Endodermal cell (in vitro differentiated cells): ENCODE measurements around the gene LYZL1. TPM values are rescaled to one million over a fixed set of nuclear protein-coding genes. Genes with fewer than 3 reads are reported as not detected.

Experiments
- DNase-seq: peaks from one replicate; pipeline ENCODE4 v3.0.0-alpha.2; 2017
- H3K27ac ChIP-seq: 2 replicates; pipeline ENCODE4 v1.5.1; 2013; ENCODE audit warnings: mild to moderate bottlenecking, low read depth, low read length, moderate library complexity
- H3K27me3 ChIP-seq: 2 replicates; pipeline ENCODE4 v1.6.1; 2013; ENCODE audit warnings: mild to moderate bottlenecking, low read length, moderate library complexity; ENCODE audit not compliant: insufficient read depth, control insufficient read depth, poor library complexity, severe bottlenecking
- H3K36me3 ChIP-seq: 2 replicates; pipeline ENCODE4 v1.7.0; 2013; ENCODE audit warnings: mild to moderate bottlenecking, low read length, moderate library complexity; ENCODE audit not compliant: control insufficient read depth, insufficient read depth
- H3K4me1 ChIP-seq: one replicate; pipeline ENCODE4 v1.7.0; 2013; ENCODE audit warnings: low read length; ENCODE audit not compliant: control insufficient read depth, insufficient read depth
- H3K4me3 ChIP-seq: 2 replicates; pipeline ENCODE4 v1.5.1; 2013; ENCODE audit warnings: mild to moderate bottlenecking, low read length, moderate library complexity
- H3K9ac ChIP-seq: 2 replicates; pipeline ENCODE4 v1.6.1; 2013; ENCODE audit warnings: mild to moderate bottlenecking, low read length, moderate library complexity; ENCODE audit not compliant: poor library complexity, severe bottlenecking; ENCODE audit errors: extremely low read depth
- H3K9me3 ChIP-seq: 2 replicates; pipeline ENCODE4 v1.6.1; 2013; ENCODE audit warnings: mild to moderate bottlenecking, low read length, moderate library complexity; ENCODE audit not compliant: control insufficient read depth
- H3K27ac Mint-ChIP-seq: 2 replicates; pipeline ENCODE4 v1.8.0; 2020; ENCODE audit warnings: mixed read lengths
- H3K27me3 Mint-ChIP-seq: 2 replicates; pipeline ENCODE4 v1.8.0; 2021; ENCODE audit warnings: mild to moderate bottlenecking, mixed read lengths; ENCODE audit not compliant: insufficient read depth
- H3K36me3 Mint-ChIP-seq: 2 replicates; pipeline ENCODE4 v1.8.0; 2020; ENCODE audit warnings: low read depth, mixed read lengths
- H3K4me1 Mint-ChIP-seq: 2 replicates; pipeline ENCODE4 v1.8.0; 2020; ENCODE audit warnings: mixed read lengths
- H3K4me3 Mint-ChIP-seq: 2 replicates; pipeline ENCODE4 v1.8.0; 2020; ENCODE audit warnings: mild to moderate bottlenecking, moderate library complexity, mixed read lengths
- H3K9me3 Mint-ChIP-seq: 2 replicates; pipeline ENCODE4 v1.8.0; 2020; ENCODE audit warnings: mild to moderate bottlenecking, mixed read lengths
- WGBS, 2 experiments: methylation state at CpG; one replicate each; pipeline versions ENCODE4 v1.1.5 to v1.1.7; 2013; ENCODE audit warnings: missing lambda C conversion rate in 2 of 2, mixed read lengths in 1 of 2; ENCODE audit not compliant: insufficient coverage in 1 of 2, insufficient read length in 1 of 2; 5-methylcytosine and 5-hydroxymethylcytosine counted together
- total RNA-seq, 2 donors: library from RNA; stranded (reverse); fragmentation: NEBNext Ultra II Directional in 1 of 2; extraction: Animal tissue kit (Norgen Biotek cat#: 25700) in 1 of 2; gene quantifications; 2 replicates in 1 of 2; 3 replicates in 1 of 2; pipeline ENCODE4 v1.2.1, GENCODE V29; 2021
- TF ChIP-seq, protein P1 (sequence below): fragments of 200-600 bp; sonication (generic); conservative IDR thresholded peaks from 2 replicates; pipeline ENCODE4 v1.5.0; 2021; ENCODE audit warnings: antibody characterized with exemption, mild to moderate bottlenecking

The LYZL1 gene
- total RNA-seq, 2 donors from 2014 or later, result not detected

DNA sequence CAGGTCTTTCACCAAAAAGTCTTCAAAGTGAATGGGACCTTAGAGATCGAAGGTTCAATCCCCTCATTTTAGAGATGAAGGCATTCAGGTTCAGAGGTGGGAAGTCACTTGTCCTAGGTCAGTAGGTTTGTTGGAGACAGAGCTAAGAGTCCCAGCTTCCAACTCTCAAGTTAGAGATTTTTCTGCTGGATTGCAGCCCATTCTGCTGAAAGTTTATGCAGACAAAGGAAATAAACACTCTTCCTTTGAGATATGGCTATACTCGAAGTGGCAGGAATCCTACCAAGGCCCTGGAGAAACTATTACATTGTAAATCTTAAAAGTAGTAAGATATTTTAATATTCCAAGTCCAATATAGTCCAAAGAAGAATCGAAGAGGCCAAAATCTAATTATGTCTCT, 64.4 kb downstream of the LYZL1 start:
- Mint-ChIP-seq H3K4me1 (no peaks in the 10 kb centered on the region), H3K27me3 (peaks cover 4% of the 10 kb centered on the region), H3K27ac (no peak overlapping the region), H3K36me3 (no peaks in the 10 kb centered on the region), H3K9me3 (no peaks in the 10 kb centered on the region), H3K4me3 (no peak overlapping the region)
- Histone ChIP-seq H3K4me1 (no peaks in the 10 kb centered on the region), H3K4me3 (no peak overlapping the region), H3K36me3 (no peaks in the 10 kb centered on the region), H3K27ac (no peak overlapping the region), H3K27me3 (no peaks in the 10 kb centered on the region), H3K9ac (no peak overlapping the region), H3K9me3 (no peaks in the 10 kb centered on the region)
- no peak for DNase-seq
- TF ChIP-seq, protein P1, sequence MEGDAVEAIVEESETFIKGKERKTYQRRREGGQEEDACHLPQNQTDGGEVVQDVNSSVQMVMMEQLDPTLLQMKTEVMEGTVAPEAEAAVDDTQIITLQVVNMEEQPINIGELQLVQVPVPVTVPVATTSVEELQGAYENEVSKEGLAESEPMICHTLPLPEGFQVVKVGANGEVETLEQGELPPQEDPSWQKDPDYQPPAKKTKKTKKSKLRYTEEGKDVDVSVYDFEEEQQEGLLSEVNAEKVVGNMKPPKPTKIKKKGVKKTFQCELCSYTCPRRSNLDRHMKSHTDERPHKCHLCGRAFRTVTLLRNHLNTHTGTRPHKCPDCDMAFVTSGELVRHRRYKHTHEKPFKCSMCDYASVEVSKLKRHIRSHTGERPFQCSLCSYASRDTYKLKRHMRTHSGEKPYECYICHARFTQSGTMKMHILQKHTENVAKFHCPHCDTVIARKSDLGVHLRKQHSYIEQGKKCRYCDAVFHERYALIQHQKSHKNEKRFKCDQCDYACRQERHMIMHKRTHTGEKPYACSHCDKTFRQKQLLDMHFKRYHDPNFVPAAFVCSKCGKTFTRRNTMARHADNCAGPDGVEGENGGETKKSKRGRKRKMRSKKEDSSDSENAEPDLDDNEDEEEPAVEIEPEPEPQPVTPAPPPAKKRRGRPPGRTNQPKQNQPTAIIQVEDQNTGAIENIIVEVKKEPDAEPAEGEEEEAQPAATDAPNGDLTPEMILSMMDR, result no peak
- 83 to 90% methylated on average over 2 to 3 of the region's 3 CpGs for WGBS, 2 experiments

- H3K9me3 Mint-ChIP-seq, result no peaks in the 10 kb centered on the region
These were observed 65.2 kb downstream of the LYZL1 start for GRCh38 chr10:29353887-29354561.

DNA sequence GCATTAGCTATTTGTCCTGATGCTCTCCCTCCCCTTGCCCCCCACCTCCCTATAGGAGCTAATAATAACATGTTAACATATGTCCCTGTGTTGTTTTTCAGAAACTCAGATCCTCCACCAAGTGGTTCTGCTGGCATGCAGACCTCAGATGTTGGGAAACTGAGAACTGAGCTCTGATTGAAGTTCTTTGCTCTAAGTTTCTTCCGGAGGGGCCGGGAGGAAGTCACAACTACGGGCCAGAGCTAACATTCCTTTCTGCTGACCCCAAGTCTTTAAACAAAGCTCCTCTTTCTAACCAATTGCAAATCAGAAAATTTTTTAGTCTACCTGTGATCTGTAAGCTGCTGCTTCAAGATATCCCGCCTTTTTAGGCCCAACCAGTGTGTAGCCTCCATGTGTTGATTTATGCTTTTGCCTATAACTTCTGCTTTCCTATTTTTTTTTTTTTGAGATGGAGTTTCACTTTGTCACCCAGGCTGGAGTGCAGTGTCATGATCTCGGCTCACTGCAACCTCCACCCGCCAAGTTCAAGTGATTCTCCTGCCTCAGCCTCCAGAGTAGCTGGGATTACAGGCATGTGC, 66.6 kb downstream of the LYZL1 start:
- WGBS, 2 experiments, result 80 to 92% methylated on average over 6 of the region's 6 CpGs
- Mint-ChIP-seq H3K9me3 (no peaks in the 10 kb centered on the region), H3K36me3 (no peaks in the 10 kb centered on the region), H3K27me3 (peaks cover 4% of the 10 kb centered on the region), H3K4me1 (no peaks in the 10 kb centered on the region), H3K27ac (no peak overlapping the region), H3K4me3 (no peak overlapping the region)
- no peak overlapping the region for H3K4me3 ChIP-seq
- no peaks in the 10 kb centered on the region for H3K9me3 ChIP-seq
- H3K4me1 ChIP-seq, result no peaks in the 10 kb centered on the region
- no peak for DNase-seq
- TF ChIP-seq, protein P1, result no peak
- H3K9ac ChIP-seq, result no peak overlapping the region
- H3K36me3 ChIP-seq, result no peaks in the 10 kb centered on the region
- no peaks in the 10 kb centered on the region for H3K27me3 ChIP-seq
- H3K27ac ChIP-seq, result no peak overlapping the region

More at GRCh38 chr10:29353887-29354561, 65.2 kb downstream of the LYZL1 start:
- TF ChIP-seq, protein P1, result no peak
- Mint-ChIP-seq H3K36me3 (no peaks in the 10 kb centered on the region), H3K4me3 (no peak overlapping the region), H3K27me3 (peaks cover 4% of the 10 kb centered on the region), H3K27ac (no peak overlapping the region), H3K4me1 (no peaks in the 10 kb centered on the region)
- DNase-seq, result no peak
- Histone ChIP-seq H3K9me3 (no peaks in the 10 kb centered on the region), H3K4me3 (no peak overlapping the region), H3K27me3 (no peaks in the 10 kb centered on the region), H3K9ac (no peak overlapping the region), H3K4me1 (no peaks in the 10 kb centered on the region), H3K27ac (no peak overlapping the region), H3K36me3 (no peaks in the 10 kb centered on the region)
- 93 to 100% methylated on average over 3 of the region's 3 CpGs for WGBS, 2 experiments
